Measurements from ENCODE around the gene TTBK1. TPM values are rescaled to one million over a fixed set of nuclear protein-coding genes. Genes with fewer than 3 reads are reported as not detected.

TTBK1 gene
- total RNA-seq, 2 experiments from 2014 or later, result not detected

DNA sequence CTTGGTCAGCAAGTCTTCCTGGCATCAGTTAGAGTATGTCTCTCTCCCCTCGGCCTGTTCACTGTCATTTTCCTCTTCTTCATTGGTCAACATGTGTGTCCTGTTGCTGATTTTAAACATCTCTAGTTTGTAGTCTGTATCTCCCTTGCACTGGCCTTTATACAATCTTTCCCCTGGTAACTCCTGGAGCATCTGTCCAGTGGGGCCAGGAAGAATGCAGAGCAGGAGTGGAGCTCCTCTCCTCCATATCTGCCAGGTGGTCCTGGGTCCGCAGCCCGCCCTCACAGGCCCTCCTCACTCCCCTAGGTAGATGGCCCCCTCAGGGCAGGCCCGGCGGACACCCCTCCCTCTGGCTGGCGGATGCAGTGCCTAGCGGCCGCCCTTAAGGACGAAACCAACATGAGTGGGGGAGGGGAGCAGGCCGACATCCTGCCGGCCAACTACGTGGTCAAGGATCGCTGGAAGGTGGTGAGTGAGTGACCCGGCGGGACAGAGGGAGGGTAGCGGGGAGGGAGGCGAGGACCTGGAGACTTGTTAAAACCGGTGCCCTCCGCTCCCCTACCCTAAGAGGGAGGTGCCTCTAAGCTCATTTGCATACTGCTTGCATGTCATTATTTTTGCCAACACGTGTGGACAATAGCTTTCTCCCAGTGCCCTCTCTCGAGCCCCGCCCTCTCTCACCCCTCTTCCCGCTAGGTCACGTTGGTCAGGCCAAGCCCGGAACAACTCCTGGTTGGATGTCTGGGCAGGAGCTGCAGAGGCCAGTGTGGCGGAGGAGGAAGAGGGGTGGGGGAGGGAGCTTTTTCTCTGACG is 3.2 kb downstream of the TTBK1 start:
- no peaks in the 10 kb centered on the region for H3K9me3 Mint-ChIP-seq (ENCODE audit: insufficient read depth)
- no peak for DNase-seq
- H3K4me3 Mint-ChIP-seq, result peak overlapping the region; percentile 70
- H3K27ac Mint-ChIP-seq, result peak overlapping the region; percentile 10
- peaks cover 34% of the 10 kb centered on the region for H3K27me3 Mint-ChIP-seq (ENCODE audit: low read depth)
- peak; percentile 11 for ATAC-seq
- CTCF ChIA-PET, result interaction anchor here (1.2 to 5.3 kb wide), 3 partner anchors 17 to 261 kb away, joined by 4 to 36 read pairs (median 6); partner anchors contain the start of gene DNPH1
- POLR2A ChIA-PET, result interaction anchor here (1.0 to 1.4 kb wide), 4 partner anchors 9 to 232 kb away, joined by 3 to 5 read pairs (median 3); no protein-coding TSS in a partner anchor
- H3K4me1 Mint-ChIP-seq (ENCODE audit: low read depth), result peaks cover 28% of the 10 kb centered on the region
- no peaks in the 10 kb centered on the region for H3K36me3 Mint-ChIP-seq (ENCODE audit: low read depth)

DNA sequence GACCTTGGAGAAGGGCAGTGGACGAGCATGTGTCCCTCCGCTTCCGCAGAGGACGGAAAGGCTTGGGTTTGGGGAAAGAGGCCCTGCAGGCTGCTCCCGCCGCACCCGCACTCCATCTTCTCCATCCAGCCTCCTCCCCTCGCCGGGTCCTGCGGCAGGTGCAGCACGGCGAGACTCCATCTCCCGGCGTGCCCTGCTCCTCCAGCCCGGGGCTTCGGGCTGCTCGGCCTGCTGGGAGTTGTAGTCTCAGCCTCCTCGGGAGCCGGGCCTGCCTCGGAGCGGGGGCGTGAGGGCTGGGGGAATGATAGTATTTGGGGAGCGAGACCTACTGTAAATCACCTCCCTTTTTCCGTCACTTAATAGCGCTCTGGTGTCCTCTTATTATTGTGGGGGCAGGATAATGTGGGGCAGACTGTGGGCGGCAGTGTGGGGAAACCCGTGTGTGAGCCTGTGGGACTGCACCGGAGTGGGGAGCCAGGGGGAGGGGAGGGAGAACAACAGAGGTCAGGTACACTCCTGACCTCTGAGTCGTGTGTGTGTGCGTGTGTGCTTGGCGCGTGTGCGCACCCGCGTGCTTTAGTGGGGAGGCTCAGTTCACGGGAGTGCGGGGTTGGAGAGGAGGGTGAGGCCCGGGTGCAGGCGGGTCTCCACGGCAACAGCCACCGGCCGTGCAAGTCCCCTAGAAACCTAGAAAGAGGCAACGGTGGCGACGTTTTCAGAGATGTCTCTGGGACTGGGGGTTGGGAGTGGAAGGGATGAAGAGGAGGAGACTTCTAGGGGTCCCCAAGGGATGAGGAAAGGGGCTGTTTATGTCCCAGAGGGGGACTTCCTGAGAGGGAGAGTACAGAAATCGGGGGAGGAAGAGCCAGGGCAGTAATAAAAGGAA is 4.1 kb downstream of the TTBK1 start:
- Mint-ChIP-seq H3K9me3 (ENCODE audit: insufficient read depth) (no peaks in the 10 kb centered on the region), H3K27ac (peak overlapping the region; percentile 73), H3K36me3 (ENCODE audit: low read depth) (no peaks in the 10 kb centered on the region), H3K4me1 (ENCODE audit: low read depth) (peaks cover 31% of the 10 kb centered on the region), H3K4me3 (peak overlapping the region; percentile 70), H3K27me3 (ENCODE audit: low read depth) (peaks cover 32% of the 10 kb centered on the region)
- ChIA-PET POLR2A (interaction anchor here (1.0 to 1.4 kb wide), 5 partner anchors 10 to 231 kb away, joined by 3 to 5 read pairs (median 3); partner anchors contain the start of gene TJAP1), CTCF (interaction anchor here (1.2 to 5.3 kb wide), 4 partner anchors 16 to 260 kb away, joined by 3 to 36 read pairs (median 5); partner anchors contain the start of gene DNPH1)
- ATAC-seq (peak; percentile 98), DNase-seq (peak; percentile 86)

DNA sequence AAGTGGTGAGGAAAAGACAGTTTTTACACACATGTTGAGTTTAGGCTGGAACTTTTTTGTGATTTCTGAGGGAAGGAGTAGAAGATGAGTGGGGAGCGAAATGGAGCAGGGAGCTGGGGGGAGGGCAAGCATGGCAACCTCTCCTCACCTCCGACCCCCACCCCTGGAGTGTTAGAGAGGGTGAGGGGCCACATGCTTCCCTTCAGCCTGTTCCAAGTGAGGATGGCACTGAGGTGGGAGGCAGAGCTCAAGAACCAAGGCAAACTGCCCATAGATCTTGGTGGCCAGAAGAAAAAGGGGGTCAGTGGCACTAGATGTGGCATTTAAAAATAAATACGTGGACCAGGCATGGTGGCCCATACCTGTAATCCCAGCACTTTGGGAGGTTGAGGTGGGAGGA is 4.8 kb downstream of the TTBK1 start:
- no peaks in the 10 kb centered on the region for H3K9me3 Mint-ChIP-seq (ENCODE audit: insufficient read depth)
- no peak for DNase-seq
- CTCF ChIA-PET, result interaction anchor here (1.6 to 5.3 kb wide), 2 partner anchors 15 to 19 kb away, joined by 3 to 36 read pairs; partner anchors contain the start of gene DNPH1
- peak overlapping the region; percentile 17 for H3K27ac Mint-ChIP-seq
- POLR2A ChIA-PET, result interaction anchor here (0.6 to 1.3 kb wide), 2 partner anchors 201 to 230 kb away, joined by 3 to 5 read pairs; partner anchors contain the start of gene TJAP1
- peak overlapping the region; percentile 70 for H3K4me3 Mint-ChIP-seq
- no peaks in the 10 kb centered on the region for H3K36me3 Mint-ChIP-seq (ENCODE audit: low read depth)
- no peak for ATAC-seq
- peaks cover 38% of the 10 kb centered on the region for H3K27me3 Mint-ChIP-seq (ENCODE audit: low read depth)
- peaks cover 31% of the 10 kb centered on the region for H3K4me1 Mint-ChIP-seq (ENCODE audit: low read depth)

DNA sequence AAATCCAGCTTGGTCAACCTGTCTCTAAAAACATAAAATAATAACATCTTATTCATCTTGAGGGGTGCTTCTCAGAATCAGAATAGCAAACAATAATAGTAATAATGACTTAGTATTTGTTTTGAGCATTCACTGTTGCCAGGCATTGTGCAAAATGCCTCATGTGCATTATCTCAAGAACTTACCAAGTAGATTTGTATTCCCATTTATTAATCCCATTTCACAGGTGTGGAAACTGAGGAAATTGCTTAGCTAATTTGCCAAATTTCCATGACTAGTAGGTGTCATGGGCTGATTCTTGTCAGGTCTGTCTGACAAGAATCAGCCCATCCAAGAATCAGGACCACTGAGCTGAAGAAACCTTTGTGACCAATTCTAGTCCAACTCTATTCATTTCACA is 5.5 kb downstream of the TTBK1 start:
- Mint-ChIP-seq H3K4me1 (ENCODE audit: low read depth) (peaks cover 31% of the 10 kb centered on the region), H3K27ac (no peak overlapping the region), H3K4me3 (no peak overlapping the region), H3K9me3 (ENCODE audit: insufficient read depth) (no peaks in the 10 kb centered on the region), H3K36me3 (ENCODE audit: low read depth) (no peaks in the 10 kb centered on the region), H3K27me3 (ENCODE audit: low read depth) (peaks cover 40% of the 10 kb centered on the region)
- ChIA-PET POLR2A (interaction anchor here (1.3 kb wide), 1 partner anchor 229 kb away, joined by 5 read pairs; the partner anchor contains the start of gene TJAP1), CTCF (interaction anchor here (1.6 kb wide), 1 partner anchor 15 kb away, joined by 3 read pairs; no protein-coding TSS in a partner anchor)
- ATAC-seq, result no peak
- DNase-seq, result no peak

DNA sequence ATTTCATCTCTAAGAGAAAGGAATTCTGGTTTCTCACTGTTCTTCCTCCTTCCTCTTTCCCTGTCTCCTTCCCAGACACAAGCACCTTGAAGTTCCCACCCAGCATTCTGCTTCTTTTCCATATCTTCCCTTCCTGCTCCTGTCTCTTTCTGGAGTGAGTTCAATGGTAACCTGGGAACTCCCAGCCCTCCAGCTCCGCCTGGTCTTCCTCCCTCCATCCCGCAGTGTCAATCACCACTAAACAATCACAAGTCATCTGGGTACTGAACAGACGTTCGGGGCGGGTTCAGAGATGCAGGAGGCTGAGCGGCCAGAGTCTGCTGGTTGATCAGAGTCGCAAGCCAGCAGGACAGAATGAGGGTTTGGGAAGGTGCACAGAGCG is 7.7 kb downstream of the TTBK1 start:
- H3K27ac Mint-ChIP-seq, result no peak overlapping the region
- H3K36me3 Mint-ChIP-seq (ENCODE audit: low read depth), result no peaks in the 10 kb centered on the region
- peaks cover 31% of the 10 kb centered on the region for H3K4me1 Mint-ChIP-seq (ENCODE audit: low read depth)
- DNase-seq (no peak), ATAC-seq (no peak)
- H3K27me3 Mint-ChIP-seq (ENCODE audit: low read depth), result peaks cover 40% of the 10 kb centered on the region
- POLR2A ChIA-PET, result no interaction called here
- H3K9me3 Mint-ChIP-seq (ENCODE audit: insufficient read depth), result no peaks in the 10 kb centered on the region
- no peak overlapping the region for H3K4me3 Mint-ChIP-seq
- CTCF ChIA-PET, result interaction anchor here (1.1 to 3.9 kb wide), 2 partner anchors 22 to 147 kb away, joined by 3 to 20 read pairs; partner anchors contain the start of gene DNPH1

DNA sequence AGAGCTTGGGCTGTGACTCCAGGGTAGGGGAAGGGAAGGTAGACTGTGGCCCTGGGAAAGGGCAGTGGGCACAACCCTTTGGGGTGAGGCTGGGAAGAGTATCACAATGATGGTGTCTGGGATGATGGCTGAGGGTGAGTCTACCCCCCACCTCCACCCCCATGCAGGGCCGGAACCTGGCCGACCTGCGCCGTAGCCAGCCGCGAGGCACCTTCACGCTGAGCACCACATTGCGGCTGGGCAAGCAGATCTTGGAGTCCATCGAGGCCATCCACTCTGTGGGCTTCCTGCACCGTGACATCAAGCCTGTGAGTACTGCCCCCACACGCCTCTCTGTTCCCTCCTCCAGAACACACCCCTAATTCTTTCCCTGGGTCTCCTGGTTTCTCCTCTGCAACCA is 10.1 kb downstream of the TTBK1 start:
- Mint-ChIP-seq H3K27me3 (ENCODE audit: low read depth) (peaks cover 30% of the 10 kb centered on the region), H3K36me3 (ENCODE audit: low read depth) (no peaks in the 10 kb centered on the region), H3K27ac (no peak overlapping the region), H3K4me1 (ENCODE audit: low read depth) (peaks cover 13% of the 10 kb centered on the region), H3K4me3 (no peak overlapping the region), H3K9me3 (ENCODE audit: insufficient read depth) (no peaks in the 10 kb centered on the region)
- ChIA-PET POLR2A (interaction anchor here (0.5 to 0.7 kb wide), 2 partner anchors 90 to 284 kb away, joined by 3 read pairs; no protein-coding TSS in a partner anchor), CTCF (interaction anchor here (0.8 to 3.9 kb wide), 3 partner anchors 10 to 24 kb away, joined by 3 to 20 read pairs (median 3); partner anchors contain the start of gene DNPH1)
- ATAC-seq, result no peak
- DNase-seq, result no peak

DNA sequence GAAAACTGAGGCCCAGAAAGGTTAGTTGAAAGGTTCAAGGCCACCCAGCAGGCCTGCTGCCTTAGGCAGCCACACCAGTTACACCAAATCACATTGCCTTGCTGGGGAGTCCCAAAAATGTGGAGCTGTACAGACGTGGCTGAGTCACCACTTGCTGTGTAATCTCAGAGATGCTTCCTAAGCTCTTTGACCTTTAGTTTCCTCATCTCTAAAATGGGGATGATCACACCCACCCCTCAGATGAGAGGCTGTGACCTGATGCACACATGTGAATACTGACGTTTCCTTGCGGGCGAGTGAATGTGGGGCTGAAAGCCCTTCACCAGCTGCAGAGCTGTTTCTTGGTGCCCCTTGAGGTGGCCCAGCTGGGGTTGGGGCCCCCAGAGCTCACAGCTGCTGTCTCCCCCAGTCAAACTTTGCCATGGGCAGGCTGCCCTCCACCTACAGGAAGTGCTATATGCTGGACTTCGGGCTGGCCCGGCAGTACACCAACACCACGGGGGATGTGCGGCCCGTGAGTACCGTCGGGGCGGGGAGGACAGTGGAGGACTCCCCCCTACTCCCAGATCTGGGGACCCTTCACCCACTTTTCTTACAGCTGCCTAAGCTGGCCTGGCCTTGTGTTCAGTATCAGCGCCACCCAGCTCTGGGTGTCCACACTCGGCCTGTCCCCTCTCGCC is 11.0 kb downstream of the TTBK1 start:
- no peak overlapping the region for H3K27ac Mint-ChIP-seq
- no peaks in the 10 kb centered on the region for H3K9me3 Mint-ChIP-seq (ENCODE audit: insufficient read depth)
- DNase-seq, result no peak
- CTCF ChIA-PET, result interaction anchor here (0.8 to 3.9 kb wide), 2 partner anchors 25 to 54 kb away, joined by 3 to 20 read pairs; partner anchors contain the start of genes CRIP3 and DNPH1
- H3K4me3 Mint-ChIP-seq, result no peak overlapping the region
- ATAC-seq, result peak; percentile 48
- no peaks in the 10 kb centered on the region for H3K36me3 Mint-ChIP-seq (ENCODE audit: low read depth)
- POLR2A ChIA-PET, result no interaction called here
- H3K4me1 Mint-ChIP-seq (ENCODE audit: low read depth), result peaks cover 13% of the 10 kb centered on the region
- H3K27me3 Mint-ChIP-seq (ENCODE audit: low read depth), result peaks cover 28% of the 10 kb centered on the region

DNA sequence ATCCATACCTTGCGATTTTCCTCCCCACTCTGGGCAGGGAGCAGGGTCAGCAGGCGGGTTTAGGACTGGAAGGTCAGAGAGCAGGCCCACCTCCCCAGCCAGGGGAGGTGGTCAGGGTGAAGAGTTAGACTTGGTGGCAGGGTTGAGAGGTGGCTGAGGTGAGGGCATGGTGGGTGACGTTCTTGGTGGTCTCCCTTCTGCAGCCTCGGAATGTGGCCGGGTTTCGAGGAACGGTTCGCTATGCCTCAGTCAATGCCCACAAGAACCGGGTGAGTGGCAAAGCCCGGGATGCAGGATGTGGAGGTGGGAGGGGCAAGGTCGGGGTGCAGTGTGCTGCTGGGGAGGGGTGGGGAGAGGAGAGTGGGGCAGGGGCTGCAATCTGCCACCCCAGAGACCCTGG is 11.6 kb downstream of the TTBK1 start:
- Mint-ChIP-seq H3K4me1 (ENCODE audit: low read depth) (peaks cover 13% of the 10 kb centered on the region), H3K27me3 (ENCODE audit: low read depth) (peaks cover 27% of the 10 kb centered on the region), H3K9me3 (ENCODE audit: insufficient read depth) (no peaks in the 10 kb centered on the region), H3K36me3 (ENCODE audit: low read depth) (no peaks in the 10 kb centered on the region), H3K27ac (no peak overlapping the region), H3K4me3 (no peak overlapping the region)
- ChIA-PET CTCF (interaction anchor here (1.0 kb wide), 1 partner anchor 9 kb away, joined by 3 read pairs; no protein-coding TSS in a partner anchor), POLR2A (no interaction called here)
- ATAC-seq, result no peak
- DNase-seq, result no peak

DNA sequence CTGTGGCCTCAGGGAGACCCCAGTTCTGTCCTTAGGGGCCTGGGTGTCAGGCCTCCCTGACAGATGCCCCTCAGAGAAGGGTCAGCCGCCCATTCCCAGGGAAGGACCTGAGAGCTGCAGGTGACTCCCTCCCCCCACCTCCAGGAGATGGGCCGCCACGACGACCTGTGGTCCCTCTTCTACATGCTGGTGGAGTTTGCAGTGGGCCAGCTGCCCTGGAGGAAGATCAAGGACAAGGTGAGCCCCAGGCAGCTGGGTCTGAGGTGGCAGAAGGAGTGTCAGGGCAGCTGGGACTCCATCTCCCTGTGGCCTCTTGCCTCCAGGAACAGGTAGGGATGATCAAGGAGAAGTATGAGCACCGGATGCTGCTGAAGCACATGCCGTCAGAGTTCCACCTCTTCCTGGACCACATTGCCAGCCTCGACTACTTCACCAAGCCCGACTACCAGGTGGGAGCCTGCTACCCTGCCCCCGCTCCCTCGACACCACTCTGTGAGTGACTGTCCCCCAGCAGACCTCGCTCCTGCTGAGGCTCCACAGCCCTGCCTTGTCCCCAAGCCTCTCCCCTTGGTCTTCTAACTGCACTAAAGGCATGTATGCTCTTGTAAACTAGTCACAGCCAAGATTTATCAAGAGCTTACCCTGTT is 12.2 kb downstream of the TTBK1 start:
- DNase-seq (no peak), ATAC-seq (no peak)
- POLR2A ChIA-PET, result no interaction called here
- Mint-ChIP-seq H3K27me3 (ENCODE audit: low read depth) (peaks cover 24% of the 10 kb centered on the region), H3K9me3 (ENCODE audit: insufficient read depth) (no peaks in the 10 kb centered on the region), H3K4me3 (no peak overlapping the region), H3K4me1 (ENCODE audit: low read depth) (peaks cover 13% of the 10 kb centered on the region), H3K36me3 (ENCODE audit: low read depth) (no peaks in the 10 kb centered on the region), H3K27ac (no peak overlapping the region)
- CTCF ChIA-PET, result interaction anchor here (0.7 to 1.0 kb wide), 2 partner anchors 8 to 142 kb away, joined by 3 read pairs; no protein-coding TSS in a partner anchor

DNA sequence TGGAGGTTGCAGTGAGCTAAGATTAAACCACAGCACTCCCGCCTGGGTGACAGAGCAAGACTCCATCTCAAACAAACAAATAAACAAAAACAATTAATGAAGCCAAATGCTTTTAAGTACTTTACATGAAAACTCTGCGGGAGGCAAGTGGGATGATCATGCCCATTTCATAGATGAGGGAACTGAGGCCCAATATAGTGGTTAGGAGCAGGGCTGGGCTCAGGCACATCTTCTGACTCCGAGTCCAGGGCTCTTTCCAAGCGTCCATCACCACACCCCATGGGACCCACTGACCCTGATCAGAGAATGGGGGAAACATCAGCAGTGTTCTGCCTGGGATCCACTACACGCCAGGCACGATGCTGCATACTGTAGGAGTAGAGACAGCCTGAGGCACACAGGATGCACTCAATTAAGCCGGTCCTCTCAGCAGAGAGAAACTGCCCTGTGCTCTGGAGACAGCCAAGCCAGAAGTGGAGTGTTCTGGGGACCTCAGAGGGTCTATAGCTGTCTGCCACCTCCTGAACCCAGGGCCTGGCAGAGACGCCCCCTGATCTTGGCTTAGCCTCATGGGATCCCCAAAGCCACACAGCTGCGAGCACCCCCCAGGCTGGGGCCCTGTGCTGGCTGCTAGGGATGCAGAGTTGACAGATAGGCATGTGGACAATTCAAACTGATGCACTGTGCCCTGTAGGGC is 13.5 kb downstream of the TTBK1 start:
- peaks cover under 1% of the 10 kb centered on the region for H3K4me1 Mint-ChIP-seq (ENCODE audit: low read depth)
- no peaks in the 10 kb centered on the region for H3K36me3 Mint-ChIP-seq (ENCODE audit: low read depth)
- CTCF ChIA-PET, result no interaction called here
- DNase-seq (no peak), ATAC-seq (no peak)
- peaks cover 12% of the 10 kb centered on the region for H3K27me3 Mint-ChIP-seq (ENCODE audit: low read depth)
- POLR2A ChIA-PET, result interaction anchor here (0.5 kb wide), 1 partner anchor 170 kb away, joined by 3 read pairs; no protein-coding TSS in a partner anchor
- H3K27ac Mint-ChIP-seq, result no peak overlapping the region
- H3K4me3 Mint-ChIP-seq, result no peak overlapping the region
- no peaks in the 10 kb centered on the region for H3K9me3 Mint-ChIP-seq (ENCODE audit: insufficient read depth)
